Measurements from ENCODE around the gene MAGIX.
A peak's percentile ranks its signal among the peaks of the same experiment; 100 is the strongest.
"Not testable (repeated sequence)": the region's sequence is repeated elsewhere in the genome, so short reads cannot be mapped to it uniquely, and the experiment has no call there.

The MAGIX gene

GRCh38 chrX:49167740-49168108, 5.2 kb downstream of the MAGIX start:
- H3K27ac ChIP-seq = peak overlapping the region; percentile 59 to 98
- TF ChIP-seq, protein P1, sequence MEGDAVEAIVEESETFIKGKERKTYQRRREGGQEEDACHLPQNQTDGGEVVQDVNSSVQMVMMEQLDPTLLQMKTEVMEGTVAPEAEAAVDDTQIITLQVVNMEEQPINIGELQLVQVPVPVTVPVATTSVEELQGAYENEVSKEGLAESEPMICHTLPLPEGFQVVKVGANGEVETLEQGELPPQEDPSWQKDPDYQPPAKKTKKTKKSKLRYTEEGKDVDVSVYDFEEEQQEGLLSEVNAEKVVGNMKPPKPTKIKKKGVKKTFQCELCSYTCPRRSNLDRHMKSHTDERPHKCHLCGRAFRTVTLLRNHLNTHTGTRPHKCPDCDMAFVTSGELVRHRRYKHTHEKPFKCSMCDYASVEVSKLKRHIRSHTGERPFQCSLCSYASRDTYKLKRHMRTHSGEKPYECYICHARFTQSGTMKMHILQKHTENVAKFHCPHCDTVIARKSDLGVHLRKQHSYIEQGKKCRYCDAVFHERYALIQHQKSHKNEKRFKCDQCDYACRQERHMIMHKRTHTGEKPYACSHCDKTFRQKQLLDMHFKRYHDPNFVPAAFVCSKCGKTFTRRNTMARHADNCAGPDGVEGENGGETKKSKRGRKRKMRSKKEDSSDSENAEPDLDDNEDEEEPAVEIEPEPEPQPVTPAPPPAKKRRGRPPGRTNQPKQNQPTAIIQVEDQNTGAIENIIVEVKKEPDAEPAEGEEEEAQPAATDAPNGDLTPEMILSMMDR (IDR thresholded peaks at IDR 0.05) = no peak
- peak overlapping the region; percentile 67 for H3K4me3 ChIP-seq
- no peak for DNase-seq (ENCODE audit: low spot score)

DNA sequence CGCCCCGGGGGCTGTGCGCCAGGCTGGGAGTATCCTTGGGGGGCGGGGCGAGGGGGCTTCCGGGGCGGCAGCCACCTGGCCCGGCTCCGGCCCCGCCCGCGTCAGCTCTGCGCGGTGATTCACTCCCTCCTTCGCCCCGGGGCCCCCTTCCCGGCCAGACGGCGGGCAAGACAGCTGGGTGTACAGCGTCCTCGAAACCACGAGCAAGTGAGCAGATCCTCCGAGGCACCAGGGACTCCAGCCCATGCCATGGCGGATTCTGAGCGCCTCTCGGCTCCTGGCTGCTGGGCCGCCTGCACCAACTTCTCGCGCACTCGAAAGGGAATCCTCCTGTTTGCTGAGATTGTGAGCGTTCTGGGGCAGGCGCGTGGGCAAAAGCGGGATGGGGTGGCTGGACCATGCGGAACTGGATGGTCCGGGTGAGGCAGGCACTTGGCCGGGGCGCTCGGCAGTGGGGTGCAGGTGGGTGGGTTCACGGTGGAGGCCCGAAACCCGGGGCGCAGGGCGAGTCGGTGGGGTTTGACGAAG, 9.3 kb downstream of the MAGIX start, which contains the start of gene PLP2:
Gene PLP2, plus strand, starts transcription at position 147 of the 528 bp plus-strand sequence. Its CDS starts 103 bp downstream, at position 250.
- Histone ChIP-seq H3K27ac (peak within 1 kb of the TSS; percentile 89 to 94), H3K4me3 (peak within 1 kb of the TSS; percentile 76)
- TF ChIP-seq, protein P1 (IDR thresholded peaks at IDR 0.05) = no peak
- no peak for DNase-seq (ENCODE audit: low spot score)

- TF ChIP-seq, protein P1 (IDR thresholded peaks at IDR 0.05) = no peak
- Histone ChIP-seq H3K4me3 (peak overlapping the region; percentile 76), H3K27ac (peak overlapping the region; percentile 89 to 94)
- no peak for DNase-seq (ENCODE audit: low spot score)
Measured at GRCh38 chrX:49172280-49172780, 9.8 kb downstream of the MAGIX start.

DNA sequence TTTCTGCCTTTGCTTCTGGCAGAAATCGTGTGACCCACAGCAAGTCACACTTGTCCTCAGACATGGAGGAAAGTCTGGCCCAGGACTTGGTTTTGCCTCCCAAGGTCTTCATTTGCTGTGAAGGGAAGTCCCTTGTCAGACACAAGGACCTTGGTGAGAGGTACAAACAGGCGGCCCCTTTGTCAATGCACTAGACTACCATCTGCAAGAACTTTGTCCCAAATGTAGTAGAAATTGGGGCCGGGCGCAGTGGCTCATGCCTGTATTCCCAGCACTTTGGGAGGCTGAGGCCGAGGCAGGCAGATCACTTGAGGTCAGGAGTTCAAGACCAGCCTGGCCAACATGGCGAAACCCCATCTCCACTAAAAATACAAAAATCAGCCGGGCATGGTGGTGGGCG, 11.0 kb downstream of the MAGIX start:
- not testable (repeated sequence) for H3K4me3 ChIP-seq
- peak overlapping the region; percentile 89 to 94 for H3K27ac ChIP-seq
- DNase-seq (ENCODE audit: low spot score) = peak; percentile 72

GRCh38 chrX:49174723-49175122, 12.2 kb downstream of the MAGIX start:
- TF ChIP-seq, protein P1 (IDR thresholded peaks at IDR 0.05) = no peak
- no peak for DNase-seq (ENCODE audit: low spot score)
- Histone ChIP-seq H3K27ac (no peak overlapping the region), H3K4me3 (no peak overlapping the region)

DNA sequence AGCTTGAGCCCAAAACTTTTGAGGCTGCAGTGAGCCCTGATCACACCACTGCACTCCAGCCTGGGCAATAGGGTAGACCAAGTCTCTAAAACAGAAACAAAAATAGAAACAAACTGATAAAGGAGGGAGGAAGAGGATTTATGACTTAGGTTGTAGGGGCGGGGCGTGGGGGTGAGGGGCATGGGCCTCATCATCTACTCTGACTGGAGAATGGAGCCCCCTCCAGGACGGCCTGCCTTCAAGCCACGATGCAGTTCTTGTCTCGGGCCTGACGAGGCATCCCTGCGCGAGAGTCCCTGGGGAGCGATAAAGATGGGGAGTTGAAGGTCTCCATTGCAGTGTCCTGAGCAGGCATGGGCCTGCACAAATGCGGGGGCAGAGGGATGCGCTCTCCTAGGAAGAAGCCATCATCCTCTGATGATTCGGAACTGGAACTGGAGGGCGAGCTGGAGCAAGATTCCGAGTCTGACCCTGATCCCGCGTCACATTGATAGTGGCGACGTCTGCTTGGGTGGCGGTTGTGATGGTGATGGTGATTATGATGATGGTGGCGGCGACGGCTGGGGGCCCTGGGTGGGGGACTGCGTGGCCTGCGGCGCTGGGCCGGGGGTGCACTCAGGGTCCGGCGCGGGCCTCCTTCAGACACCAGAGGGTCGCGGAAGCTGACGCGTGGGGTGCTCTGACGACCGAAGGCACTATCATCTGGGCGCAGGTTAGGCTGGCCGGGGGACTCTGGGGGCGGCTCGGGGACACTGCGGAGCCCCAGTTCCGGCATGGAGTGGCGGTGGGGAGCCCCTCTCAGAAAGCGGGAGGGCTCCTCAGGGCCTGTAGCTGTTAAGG, 13.1 kb downstream of the MAGIX start:
- H3K27ac ChIP-seq = no peak overlapping the region
- H3K4me3 ChIP-seq = no peak overlapping the region
- no peak for DNase-seq (ENCODE audit: low spot score)
- TF ChIP-seq, protein P1 (IDR thresholded peaks at IDR 0.05) = no peak

- no peak for DNase-seq (ENCODE audit: low spot score)
- Histone ChIP-seq H3K27ac (peak overlapping the region; percentile 26 to 32), H3K4me3 (no peak overlapping the region)
- TF ChIP-seq, protein P1 (IDR thresholded peaks at IDR 0.05) = no peak
Measured at GRCh38 chrX:49176421-49177326, 14.1 kb downstream of the MAGIX start.

All from coronary artery (tissue), 2 donors.